Measurements from ENCODE around the gene INSL4.

The INSL4 gene

DNA sequence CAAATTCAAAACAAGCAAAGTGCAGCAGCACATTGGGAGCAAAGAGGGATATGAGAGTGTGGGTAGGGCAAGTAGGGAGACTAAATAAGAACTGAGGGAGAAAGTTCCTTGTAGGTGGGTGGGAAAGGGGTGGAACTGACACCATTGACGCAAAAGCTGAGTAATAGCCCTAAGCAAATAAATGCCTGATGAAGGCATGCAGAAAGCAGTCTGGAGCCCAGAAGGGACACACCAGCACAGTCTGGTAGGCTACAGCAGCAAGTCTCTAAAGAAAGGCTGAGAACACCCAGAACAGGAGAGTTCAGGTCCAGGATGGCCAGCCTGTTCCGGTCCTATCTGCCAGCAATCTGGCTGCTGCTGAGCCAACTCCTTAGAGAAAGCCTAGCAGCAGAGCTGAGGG is at the start of gene INSL4:
INSL4 (plus strand) TSS at position 208 of the 400 bp plus-strand sequence; CDS start at position 313, 105 bp downstream.
- no peak for DNase-seq

- no peak for DNase-seq
These were observed 46.4 kb upstream of the INSL4 start for GRCh38 chr9:5184776-5185175.

- DNase-seq, result no peak
These were observed 45.9 kb upstream of the INSL4 start, which contains the start of gene INSL6 for GRCh38 chr9:5185220-5185840. INSL6 (minus strand) TSS chr9:5185639; CDS start chr9:5185602, 37 bp downstream.

- DNase-seq, result peak; percentile 18 to 41
These were observed 44.6 kb upstream of the INSL4 start for GRCh38 chr9:5186416-5187169.

- DNase-seq, result no peak
These were observed 42.9 kb upstream of the INSL4 start for GRCh38 chr9:5188060-5188984.

DNA sequence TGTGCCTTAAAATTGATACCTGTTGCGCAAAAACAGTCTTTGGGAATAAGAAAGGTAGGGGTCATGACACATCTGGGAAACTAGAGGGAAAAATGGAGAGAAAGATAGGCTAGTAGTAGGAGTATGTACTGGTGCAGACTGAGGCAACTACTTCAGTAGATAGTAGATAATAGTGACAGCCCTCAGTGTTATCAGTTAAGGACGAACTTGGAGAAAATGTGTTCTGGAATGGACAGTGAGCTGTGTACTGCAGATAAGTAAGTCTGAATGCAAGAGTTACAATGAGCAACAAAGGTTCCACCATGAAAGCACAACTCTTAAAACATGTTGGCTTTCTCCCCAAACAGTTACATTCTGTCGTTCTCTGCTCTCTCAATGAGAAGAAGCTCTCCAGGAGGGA is 39.2 kb upstream of the INSL4 start:
- no peak for DNase-seq

- no peak for DNase-seq
These were observed 37.9 kb upstream of the INSL4 start for GRCh38 chr9:5193345-5193744.

GRCh38 chr9:5195463-5195862 is 35.8 kb upstream of the INSL4 start:
- DNase-seq, result no peak

DNA sequence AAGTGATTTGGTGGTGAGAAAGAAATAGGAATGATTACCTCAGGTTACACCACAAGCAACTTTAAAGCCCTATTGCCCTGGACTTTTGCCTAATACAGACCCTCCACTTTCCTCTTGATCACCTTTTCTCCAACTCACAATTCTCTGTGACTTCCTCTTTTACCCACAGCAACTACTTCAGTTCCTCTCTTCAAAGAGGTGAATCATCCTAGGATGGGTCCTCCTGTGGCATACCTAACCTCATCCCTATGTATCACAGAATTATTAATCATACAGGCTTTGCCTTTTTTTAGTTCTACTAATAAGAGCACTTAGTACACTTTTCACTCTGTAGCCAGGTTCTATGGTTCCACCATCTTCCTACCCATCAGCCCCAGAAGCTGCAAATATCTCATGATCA is 26.1 kb upstream of the INSL4 start:
- no peak for DNase-seq

DNA sequence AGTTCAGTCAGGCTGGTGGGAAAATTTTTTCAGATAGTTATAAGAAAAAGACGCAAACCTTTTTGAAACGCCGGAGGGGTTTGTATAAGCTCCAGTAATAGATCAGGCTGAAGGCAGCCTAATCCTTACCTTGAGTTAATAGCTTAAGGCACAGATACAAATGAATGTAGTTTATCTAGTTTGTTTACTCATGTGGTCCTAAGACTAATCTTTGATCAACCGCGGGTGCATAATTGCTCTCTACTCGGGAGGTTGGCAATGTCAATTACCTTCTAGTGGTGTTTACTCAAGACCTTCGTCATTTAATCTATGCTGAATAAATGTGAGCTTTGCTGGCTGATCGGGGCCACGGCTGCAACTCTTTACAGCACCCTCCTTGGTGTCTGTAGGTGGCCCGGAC is 665 bp upstream of the INSL4 start:
- no peak for DNase-seq

- no peak for DNase-seq
These were observed 32.4 kb downstream of the INSL4 start for GRCh38 chr9:5263351-5264218.

DNA sequence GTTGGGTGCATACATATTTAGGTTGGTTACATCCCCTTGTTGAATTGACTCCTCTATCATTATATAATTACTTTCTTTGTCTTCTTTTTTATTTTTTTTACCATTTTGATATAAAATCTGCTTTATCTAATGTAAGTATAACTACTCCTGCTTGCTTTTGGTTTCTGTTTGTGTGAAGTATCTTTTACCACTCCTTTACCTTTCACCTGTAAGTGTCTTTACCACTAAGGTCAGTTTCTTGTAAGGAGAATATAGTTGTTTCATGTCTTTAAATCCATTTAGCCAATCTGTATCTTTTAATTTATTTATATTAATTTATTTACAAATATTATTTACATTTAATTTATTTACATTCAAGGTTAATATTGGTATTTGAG is 33.0 kb downstream of the INSL4 start:
- DNase-seq, result no peak

DNA sequence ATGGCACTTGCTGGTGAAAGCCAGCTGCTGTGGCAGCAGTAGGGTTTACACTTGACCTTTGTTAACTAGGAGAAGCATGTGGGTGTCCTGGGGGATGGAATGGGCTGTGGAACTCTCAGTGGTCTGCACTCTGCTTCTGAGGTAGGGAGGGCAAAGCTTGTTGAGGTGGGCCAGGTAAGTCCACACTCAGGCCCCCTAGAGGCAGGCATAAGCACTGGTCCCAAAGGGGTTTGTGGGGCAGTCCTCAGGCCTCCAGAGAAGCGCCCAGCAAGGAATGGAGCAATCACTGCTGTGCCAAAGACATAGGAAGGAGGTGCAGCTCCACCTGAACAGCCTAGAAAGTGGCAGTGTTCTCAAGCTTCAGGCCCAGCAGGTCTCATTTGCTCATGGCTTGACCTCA is 34.7 kb downstream of the INSL4 start:
- no peak for DNase-seq

DNA sequence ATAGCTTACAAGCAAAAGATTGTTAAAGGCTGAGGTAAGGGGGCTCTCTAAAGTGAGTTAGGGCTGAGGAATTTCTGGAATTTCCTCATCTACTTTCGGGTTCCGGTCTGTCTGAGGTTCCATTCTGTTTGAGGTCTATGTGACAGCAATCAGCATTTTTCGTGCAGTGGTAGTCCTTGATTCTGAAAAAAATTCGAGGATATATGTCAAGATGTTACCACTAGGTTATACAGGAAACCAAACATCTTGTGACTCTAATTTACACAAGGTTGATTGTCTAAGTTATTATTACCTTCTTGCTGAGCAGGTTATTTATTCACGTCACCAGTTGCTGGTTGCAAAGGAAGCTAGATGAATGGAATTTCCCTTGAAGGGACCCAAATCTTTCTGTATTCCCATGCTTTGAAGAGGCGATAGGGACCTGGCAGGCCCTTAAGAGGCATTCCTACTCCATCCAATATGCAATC is 38.1 kb downstream of the INSL4 start:
- DNase-seq, result no peak

- no peak for DNase-seq
These were observed 43.6 kb downstream of the INSL4 start for GRCh38 chr9:5274770-5275169.

DNA sequence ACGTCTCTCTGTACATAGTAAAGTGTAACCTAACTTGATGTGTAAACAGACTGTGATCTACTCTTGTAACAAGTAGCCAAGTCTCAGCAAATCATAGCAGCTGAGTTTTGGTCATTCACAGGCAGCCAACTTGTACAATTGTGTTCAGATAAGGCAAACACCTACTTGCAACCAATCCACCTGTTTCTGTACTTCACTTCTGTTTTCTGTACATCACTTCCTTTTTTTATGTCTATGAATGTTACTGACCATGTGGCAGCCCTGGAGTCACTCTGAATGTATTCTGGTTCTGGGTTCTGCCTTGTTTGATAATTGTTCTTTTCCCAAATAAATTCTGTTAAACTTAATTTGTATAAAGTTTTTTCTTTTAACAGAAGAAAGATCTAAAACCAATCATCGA is 47.3 kb downstream of the INSL4 start:
- DNase-seq, result no peak

Data from SHP77 (cell line).